ENCODE measurements around the gene BEND6. TPM values are rescaled to one million over a fixed set of nuclear protein-coding genes. Genes with fewer than 3 reads are reported as not detected.

BEND6 gene
- under 0.01 and 0.19 TPM in 2 replicates for total RNA-seq

DNA sequence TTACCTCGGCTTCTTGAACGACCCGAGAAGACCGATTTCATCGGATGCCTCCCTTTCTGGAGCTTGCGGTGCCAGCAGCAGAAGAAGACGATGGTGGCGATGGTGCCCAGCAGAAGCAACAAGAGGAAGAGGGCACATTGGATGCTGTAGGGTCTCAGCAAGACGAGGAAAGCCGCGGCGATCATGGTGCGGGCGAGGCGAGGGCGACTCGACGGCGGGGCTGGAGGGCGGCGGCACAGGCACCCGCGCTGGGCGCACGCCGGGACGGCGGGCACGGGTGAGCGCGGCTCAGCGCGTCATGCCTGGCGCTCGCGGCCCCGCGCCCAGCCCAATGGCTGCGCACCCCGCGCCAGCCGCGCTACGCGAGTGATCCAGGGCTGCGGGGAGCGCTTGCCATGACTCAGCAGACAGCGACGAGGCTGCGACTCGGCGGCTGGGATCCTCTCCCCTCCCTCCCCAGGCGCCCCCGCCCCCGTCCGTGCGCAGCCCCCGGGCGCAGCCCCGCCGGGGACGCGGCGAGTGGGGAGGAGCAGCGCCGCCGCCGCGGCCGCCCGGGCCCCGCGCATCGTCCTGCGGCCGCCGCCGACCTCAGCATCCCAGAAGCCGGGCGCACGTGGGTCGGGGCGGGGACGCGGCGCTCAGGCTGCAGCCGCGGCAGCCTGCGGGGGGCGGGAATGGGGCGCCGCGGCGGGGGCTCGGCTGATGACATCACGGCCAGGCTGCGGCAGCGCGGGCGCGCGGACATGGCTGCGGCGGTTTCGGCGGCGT is at the start of gene BEND6:
Gene BEND6, plus strand, starts transcription at position 705 of the 768 bp plus-strand sequence. CDS start 26,704 bp downstream, outside the sequence.

GRCh38 chr6:57046332-57047256 is 91.7 kb downstream of the BEND6 start, which contains the start of gene KIAA1586:
TSS of gene KIAA1586 (plus strand) at chr6:57046693. CDS start at chr6:57046756, 63 bp downstream.

Other genes with a start within 250 kb of the BEND6 start
- 10.7 and 19.5 TPM in 2 replicates for gene KIAA1586, start 91.6 kb downstream of the BEND6 start, total RNA-seq
- gene ZNF451, start 135.1 kb downstream of the BEND6 start, total RNA-seq: 33.7 and 80.4 TPM in 2 replicates
- gene BAG2, start 217.2 kb downstream of the BEND6 start, total RNA-seq: 1.1 and 1.6 TPM in 2 replicates